GM12891 (cell line): ENCODE measurements around the gene TTC28.

Experiments used
- PAX5 ChIP-seq: IDR thresholded peaks from 2 replicates; pipeline ENCODE4 v1.6.1; 2011; ENCODE audit warnings: low read length, moderate library complexity, mild to moderate bottlenecking; ENCODE audit not compliant: insufficient read depth, severe bottlenecking
- POLR2A ChIP-seq: IDR thresholded peaks from 2 replicates; pipeline ENCODE4 v1.6.1; 2011; ENCODE audit warnings: low read depth, low read length, control low read depth
- POLR2AphosphoS5 ChIP-seq: IDR thresholded peaks from 2 replicates; pipeline ENCODE4 v1.6.1; 2011; ENCODE audit warnings: low read depth, low read length, control low read depth
- SPI1 ChIP-seq: IDR thresholded peaks from 2 replicates; pipeline ENCODE4 v1.6.1; 2011; ENCODE audit warnings: low read depth, low read length, control low read depth
- TAF1 ChIP-seq: IDR thresholded peaks from 2 replicates; pipeline ENCODE4 v1.6.1; 2011; ENCODE audit warnings: low read depth, low read length, control low read depth

- TF ChIP-seq POLR2A (no peak), POLR2AphosphoS5 (no peak), PAX5 (no peak), TAF1 (no peak), SPI1 (no peak)
These were observed 34.5 kb upstream of the TTC28 start for GRCh38 chr22:28714043-28714628.
